LHCN-M2 (cell line): ENCODE measurements around the gene TTC33. TPM values are rescaled to one million over a fixed set of nuclear protein-coding genes. Genes with fewer than 3 reads are reported as not detected.
A peak's percentile ranks its signal among the peaks of the same experiment; 100 is the strongest.
"Not testable (repeated sequence)": the region's sequence is repeated elsewhere in the genome, so short reads cannot be mapped to it uniquely, and the experiment has no call there.

Source experiments
- DNase-seq: peaks from one replicate; pipeline ENCODE4 v3.0.0-alpha.2; 2012; ENCODE audit warnings: low read depth
- total RNA-seq: library from RNA; depleted of rRNA; stranded (reverse); fragments of >200 nt; gene quantifications from 2 replicates; pipeline ENCODE4 v1.2.3, GENCODE V29; 2014

The TTC33 gene
- total RNA-seq, 1 experiment from 2014 or later = 13.7 TPM

DNA sequence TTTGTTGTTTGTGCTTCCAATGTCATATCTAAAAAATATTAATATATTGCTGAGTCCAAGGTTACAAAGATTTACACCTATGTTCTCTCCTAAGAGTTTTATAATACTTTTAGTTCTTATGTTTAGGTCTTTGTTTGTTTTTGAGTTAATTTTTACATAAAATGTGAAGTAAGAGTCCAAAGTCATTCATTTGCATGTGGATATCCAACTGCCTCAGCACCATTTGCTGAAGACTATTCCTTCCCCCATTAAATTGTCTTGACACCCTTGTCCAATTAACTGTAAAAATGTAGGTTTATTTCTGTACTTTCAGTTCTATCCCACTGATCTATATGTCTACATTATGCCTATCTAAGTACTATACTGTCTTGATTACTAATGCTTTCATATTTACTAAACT is 35.7 kb downstream of the TTC33 start:
- DNase-seq = no peak

DNA sequence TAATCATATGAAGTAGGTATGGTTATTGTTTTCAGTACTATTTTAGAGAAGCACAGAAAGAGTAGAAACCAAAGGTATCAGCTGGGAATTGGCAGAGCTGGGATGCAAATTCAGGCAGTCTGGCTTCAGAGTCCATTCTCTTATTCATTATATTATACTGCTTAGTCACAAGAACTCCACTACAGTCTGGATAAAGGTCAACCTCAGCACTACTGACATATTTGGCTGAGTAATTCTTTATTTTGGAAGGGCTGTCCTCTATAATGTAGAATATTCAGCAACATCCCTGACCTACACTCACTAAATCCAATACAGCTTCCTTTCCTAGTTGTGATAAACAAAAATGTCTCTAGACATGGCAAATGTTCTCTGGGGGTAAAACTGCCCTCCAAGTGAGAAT is 38.5 kb downstream of the TTC33 start:
- DNase-seq = peak; percentile 43

DNA sequence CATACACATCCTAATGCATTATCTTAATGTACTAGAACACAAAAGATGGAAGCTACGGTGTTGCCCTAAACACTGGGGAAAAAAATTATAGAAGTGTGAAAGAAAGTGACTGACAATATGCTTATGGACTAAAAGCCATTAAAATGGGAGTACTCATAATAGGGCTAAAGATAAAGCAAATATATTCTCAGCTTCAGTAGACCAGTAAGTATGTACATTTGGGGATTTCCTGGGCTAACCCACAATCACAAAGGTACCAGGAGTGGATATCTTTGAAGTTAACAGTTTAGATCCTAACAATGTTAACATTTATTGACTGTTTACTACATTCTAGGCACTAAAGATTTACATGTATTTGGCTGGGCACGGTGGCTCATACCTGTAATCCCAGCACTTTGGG is 39.2 kb downstream of the TTC33 start:
- no peak for DNase-seq

DNA sequence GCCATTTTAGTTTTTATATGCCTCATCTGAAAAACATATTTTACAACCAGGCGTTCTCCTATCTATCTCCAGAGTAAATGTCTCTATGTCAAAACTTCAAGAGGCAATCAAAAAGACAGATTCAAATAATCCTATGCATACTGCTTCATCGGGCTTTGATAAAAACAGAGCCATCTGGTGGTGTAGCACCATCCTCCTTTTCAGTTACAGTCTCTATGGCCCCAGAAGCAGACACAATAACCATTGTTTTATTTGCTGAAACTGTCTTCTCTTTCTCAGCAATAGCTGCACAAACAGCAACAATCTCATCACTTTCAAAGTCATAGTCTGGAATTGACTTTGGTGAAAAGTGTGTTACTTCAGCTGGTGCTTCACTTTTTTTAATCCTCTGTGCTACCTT is 39.8 kb downstream of the TTC33 start:
- DNase-seq = peak; percentile 37

DNA sequence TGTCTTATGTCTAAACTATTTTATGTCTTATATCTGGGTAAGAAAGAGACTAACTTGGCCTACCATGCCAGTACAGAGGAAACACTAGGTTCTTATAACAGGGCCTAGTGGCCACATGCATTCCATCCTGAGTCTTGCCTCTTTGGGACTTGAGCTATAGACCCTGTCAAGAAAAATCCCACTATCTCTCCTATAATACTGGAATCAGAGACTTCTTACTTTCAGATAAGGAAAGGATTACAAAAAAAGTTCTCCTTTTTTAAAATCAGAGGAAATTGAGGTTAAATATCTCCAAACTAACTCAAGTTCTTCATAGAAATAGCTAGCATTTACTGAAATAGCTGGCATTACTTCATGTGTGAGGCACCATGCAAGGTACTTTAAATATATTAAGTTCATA is 41.8 kb downstream of the TTC33 start:
- no peak for DNase-seq

DNA sequence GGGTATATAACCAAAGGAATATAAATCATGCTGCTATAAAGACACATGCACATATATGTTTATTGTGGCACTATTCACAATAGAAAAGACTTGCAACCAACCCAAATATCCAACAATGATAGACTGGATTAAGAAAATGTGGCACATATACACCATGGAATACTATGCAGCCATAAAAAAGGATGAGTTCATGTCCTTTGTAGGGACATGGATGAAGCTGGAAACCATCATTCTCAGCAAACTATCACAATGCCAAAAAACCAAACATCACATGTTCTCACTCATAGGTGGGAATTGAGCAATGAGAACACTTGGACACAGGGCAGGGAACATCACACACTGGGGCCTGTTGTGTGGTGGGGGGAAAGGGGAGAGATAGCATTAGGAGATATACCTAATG is 45.2 kb downstream of the TTC33 start:
- not testable (repeated sequence) for DNase-seq

DNA sequence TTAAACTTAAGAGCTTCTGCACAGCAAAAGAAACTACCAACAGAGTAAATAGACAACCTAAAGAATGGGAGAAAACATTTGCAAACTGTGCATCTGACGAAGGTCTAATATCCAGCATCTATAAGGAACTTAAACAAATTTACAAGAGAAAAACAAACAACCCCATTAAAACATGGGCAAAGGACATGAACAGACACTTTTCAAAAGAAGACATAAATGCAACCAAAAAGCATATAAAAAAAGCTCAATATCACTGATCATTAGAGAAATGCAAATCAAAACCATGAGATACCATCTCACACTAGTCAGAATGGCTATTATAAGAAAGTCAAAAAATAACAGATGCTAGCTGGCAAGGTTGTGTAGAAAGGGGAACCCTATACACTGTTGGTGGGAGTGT is 50.3 kb downstream of the TTC33 start:
- not testable (repeated sequence) for DNase-seq

DNA sequence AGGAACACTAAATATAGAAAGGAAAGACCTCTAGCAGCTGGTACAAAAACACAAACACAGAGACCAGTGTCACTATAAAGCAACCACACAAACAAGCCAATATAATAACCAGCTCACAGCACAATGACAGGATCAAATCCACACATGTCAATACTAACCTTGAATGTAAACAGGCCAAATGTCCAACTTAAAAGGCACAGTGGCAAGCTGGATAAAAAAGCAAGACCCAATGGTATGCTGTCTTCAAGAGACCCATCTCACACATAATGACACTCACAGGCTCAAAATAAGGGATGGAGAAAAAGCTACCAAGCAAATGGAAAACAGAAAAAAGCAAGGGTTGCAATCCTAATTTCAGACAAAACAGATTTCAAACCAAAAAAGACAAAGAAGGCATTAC is 53.7 kb downstream of the TTC33 start:
- not testable (repeated sequence) for DNase-seq

DNA sequence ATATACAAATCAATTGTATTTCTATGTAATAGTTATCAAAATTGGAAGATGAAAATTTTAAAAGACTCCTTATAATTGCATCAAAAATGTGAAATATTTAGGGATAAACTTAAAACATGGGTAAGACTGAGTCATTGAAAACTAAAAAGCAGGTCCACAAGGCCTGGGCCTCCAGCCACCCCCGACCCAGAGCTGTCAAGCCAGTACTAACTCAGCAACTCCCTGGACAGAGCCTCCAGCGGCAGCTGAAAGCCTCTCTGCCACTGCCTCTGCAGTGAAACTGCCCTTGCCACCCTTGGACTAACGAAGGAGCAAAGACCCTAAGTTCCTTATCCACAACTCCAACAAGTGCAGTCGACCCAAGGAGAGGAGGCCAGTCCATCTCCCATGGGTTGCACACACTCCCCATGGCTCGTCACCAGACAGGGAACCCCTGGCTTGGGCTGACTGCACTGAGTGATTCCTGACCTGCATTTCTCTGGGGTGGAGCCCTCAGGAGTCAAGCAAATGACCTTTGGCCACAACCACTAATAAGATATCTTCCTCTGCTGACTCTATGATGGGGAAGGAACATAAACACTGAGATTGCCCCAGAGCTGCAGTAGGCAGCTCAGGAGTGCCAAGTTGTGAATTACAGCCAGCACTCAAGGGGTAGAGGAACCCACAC is 55.5 kb downstream of the TTC33 start:
- DNase-seq = no peak

DNA sequence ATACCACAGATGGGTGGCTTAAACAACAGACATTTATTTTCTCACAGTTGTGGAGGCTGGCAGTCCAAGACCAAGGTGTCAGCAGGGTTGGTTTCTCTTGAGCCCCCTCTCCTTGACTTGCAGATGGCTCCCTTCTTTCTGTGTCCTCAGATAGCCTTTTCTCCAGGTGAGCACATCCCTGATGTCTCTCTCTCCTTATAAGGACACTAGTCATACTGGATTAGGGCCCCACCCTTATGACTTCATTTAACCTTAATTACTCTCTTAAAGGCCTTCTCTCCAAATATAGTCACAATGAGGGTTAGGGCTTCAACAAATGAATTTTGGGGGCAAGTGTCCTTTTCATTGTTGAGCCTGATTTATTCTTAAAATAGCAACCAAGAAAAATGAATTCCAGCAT is 61.3 kb downstream of the TTC33 start:
- no peak for DNase-seq

DNA sequence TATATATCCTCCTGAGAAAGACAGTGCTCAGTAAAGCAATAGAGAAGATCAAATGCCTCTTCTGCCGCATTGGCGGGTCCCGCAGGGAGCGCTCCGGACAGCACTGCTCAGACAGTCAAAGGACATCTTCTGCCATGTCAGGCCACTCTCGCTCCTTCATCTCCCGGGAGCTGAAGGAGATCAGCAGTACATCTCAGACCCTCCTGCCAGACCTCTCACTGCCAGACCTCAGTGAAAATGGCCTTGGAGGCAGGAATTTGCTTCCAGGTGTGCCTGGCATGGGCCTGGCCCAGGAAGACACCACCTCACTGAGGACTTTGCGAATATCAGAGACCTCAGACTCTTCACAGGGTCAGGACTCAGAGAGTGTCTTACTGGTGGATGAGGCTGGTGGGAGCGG is 63.9 kb downstream of the TTC33 start:
- no peak for DNase-seq

DNA sequence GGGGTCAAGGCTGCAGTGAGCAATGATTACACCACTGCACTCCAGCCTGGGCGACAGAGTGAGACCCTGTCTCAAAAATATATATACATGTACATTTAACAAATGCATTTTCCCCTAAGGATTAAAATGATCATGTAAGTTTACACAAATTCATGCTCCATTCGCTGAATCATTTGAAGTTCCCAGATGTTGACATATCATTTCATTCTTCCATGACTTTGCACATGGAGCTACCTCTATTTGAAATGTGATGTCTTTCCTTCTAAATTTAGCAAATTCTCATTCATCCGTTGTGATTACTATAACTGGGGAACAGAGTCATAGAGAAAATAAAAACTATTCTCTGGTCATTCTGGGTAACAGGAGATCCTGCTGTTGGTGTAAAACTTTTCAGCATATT is 65.5 kb downstream of the TTC33 start:
- no peak for DNase-seq

DNA sequence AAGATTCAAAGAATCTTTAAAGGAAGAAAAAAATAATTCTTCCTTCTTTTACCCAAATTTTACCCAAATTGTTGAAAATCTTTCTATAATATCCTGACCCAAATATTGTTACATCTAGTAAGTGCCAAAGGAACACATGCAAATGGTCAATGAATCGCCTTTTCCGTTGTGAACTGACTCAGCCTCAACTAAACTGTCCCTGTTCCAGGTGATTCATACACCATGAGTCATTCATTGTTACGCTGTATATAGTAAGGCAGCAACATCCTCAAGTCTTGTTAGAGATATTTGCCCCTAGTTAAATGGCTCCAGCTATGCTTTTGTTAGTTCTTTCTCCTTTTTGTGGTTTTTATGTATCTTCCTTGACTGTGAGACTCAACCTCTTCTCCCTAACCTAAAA is 66.3 kb downstream of the TTC33 start:
- peak; percentile 97 for DNase-seq

DNA sequence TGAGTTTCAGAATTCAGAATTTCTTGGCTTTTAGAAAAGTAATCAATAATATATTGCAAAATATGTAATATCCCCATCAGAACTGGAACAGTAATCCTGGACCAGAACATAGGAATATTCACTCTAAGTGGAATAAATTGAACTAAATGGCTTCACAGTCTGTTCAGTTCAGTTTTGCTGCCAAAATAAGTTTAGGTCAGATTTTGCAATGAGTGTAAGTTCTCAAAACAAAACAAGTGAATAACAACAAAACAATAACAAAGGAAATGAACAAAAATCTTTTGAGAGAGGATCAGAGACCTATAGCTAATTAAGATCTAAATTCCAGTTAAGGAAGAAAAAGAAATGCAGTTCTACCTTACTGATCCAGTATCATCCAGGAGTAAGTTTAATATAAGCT is 66.8 kb downstream of the TTC33 start:
- DNase-seq = no peak

DNA sequence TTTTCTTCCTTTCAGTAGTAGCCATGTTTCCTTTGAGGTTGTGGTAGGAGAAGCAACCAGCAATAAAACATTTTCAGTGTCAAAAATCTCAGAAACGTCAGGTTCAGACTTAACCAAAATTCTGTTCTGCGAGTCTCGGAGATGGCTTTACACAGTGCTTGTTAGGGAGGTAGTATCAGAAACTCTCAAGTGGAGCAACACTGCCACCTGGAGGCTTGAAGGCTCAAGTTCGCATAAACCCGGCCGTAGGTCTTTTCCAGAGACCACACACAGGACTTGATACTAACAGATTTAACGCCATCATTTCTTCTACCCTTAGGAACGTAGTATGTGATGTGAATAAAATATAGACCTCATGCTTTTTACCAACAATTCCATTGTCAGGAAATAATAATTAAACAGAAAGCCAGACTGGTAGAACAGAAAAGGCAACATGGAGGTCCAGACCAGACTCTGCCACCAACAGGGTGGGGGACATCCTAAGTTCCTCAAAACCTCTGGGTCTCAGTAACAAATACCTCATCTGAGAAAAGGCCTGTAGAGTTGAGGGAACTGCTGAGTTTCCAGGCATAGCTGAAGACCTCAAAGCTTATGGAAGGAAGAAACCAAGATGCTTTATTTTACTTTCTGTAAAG is 67.5 kb downstream of the TTC33 start:
- peak; percentile 86 for DNase-seq

DNA sequence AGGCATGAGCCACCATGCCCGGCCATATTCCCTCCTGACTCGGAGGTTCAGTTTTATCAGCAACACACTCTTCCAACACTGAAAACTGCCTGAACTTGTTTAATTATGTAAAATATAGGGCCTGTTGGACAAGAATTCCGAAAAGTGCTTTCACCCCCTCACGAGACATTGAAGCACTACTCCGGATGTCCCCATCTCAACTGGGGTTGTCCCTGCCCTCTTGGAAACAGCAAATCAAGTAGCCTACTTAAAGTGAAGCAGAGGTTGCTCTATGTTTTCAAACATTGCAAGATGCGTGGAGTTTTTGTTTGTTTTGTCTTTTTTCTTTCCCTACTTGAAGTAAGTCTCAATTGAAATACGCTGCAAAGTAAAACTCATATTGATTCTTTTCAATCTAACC is 68.4 kb downstream of the TTC33 start:
- no peak for DNase-seq

DNA sequence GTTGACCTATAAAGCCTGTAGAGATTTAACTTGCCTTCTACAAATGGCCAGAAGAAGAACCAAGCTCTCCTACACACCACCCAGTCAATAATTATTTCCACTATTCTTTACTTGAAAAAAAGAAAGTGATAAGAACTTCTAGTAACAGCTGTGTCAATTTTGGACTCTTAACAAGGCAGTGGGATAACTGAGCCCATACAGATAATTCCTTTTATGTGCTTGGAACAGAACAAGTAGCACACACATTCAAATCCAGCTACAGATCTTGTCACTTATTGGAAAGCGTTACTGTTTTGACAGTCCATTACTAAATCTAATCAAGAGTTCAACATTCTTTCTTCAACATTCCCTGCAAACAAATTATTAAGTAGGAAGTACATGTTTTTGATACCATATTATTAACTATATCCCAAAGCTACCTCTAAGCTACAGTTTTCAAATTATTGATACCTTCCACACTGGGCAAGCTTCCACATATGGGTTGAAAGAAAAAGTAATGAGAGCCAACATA is 69.7 kb downstream of the TTC33 start:
- DNase-seq = peak; percentile 48

DNA sequence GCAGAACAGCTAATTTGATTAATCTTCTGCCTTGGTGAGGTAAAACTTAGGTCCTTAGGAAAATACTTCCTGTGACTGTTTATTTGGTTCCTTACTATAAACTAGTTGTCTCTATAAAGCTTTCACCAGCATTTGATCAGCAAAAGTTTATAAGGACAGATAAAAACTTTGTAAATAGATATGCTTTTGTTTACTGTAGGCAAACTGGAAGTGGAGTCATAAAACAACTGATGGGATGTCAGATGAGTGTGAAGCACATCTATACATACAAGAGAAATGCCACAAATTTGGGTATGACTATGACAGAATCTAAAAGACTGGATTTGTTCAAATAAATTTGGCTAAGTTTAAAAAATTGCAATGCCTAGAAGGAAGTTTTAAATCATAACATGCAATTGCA is 70.6 kb downstream of the TTC33 start:
- DNase-seq = no peak

DNA sequence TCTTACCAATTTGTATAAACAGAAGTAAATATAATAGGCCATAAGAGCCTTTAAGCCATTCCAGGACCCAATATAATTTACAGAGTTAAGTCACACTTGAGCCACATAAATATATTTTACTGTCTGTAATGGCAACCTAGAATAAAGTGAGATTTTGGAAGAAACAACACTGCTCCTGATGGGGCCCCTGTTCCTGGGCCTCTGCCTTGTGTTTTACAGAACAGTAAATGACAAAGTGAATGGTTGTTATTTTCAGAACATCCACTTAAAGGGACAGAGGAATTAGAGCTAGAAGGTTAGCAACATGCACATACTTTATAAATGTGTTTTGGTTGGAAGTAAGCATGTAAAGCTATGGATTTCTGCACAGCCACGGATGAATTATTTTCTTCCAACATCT is 72.5 kb downstream of the TTC33 start:
- no peak for DNase-seq

DNA sequence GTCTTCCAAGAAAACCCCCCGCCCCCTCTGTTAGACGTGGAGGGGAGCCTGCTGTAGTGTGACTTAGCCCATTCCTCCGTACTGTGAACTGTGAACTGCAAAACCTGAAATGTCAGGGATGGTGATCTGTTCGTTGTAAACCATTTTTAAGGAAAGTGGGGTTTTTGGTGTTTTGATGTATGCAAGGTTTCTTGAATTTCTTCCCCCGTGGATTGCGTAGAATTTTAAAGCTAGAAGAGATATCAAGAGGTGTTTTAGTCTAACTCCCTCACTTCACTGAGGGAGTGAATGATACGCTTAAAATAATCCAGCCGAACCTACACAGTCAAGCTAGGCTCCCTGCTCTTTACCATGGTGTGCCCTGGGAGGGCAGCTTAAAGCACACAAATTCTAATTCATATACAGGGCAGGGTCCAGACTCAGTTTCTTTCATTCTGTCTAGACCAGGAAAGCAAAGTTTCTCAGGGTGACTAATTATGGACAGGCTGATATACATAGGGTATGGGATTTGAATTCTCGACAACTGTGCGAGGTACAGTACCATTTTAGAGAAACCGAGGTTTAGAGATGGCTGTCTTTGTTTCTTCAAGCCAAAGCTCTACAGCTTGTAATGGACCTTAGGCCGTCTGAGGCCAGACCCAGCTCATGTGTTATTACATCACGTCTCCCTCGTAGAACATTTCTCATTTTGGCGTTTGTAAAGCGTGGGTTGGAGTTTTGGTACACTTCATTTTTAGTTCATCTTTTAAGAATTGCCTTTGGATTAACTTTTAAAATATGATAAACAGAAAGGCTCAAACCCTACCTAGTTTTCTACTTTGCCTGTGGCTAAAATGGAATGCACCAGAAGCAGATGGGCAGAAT is 73.4 kb downstream of the TTC33 start:
- DNase-seq = peak; percentile 52

DNA sequence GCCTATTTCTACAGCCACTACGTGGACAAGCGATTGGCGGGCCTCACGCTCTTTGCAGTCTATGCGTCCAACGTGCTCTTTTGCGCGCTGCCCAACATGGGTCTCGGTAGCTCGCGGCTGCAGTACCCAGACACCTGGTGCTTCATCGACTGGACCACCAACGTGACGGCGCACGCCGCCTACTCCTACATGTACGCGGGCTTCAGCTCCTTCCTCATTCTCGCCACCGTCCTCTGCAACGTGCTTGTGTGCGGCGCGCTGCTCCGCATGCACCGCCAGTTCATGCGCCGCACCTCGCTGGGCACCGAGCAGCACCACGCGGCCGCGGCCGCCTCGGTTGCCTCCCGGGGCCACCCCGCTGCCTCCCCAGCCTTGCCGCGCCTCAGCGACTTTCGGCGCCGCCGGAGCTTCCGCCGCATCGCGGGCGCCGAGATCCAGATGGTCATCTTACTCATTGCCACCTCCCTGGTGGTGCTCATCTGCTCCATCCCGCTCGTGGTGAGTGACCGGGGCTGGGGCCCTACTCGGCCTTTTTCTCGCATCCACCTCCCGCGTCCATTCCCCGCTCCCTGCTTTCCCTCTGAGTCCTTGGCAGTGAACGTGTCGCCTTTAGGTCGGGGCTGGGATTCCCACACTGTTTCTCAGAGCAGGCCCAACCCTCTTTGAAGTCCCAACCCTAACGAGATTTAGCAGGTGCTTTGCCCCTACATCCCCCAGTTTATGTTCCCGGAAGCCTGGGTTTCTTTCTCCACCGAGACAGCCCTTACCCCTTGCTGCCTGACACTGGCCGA is 74.2 kb downstream of the TTC33 start:
- peak; percentile 48 for DNase-seq
